Gastroesophageal sphincter (tissue), 4 donors: ENCODE results near the gene ACTBL2. TPM values are rescaled to one million over a fixed set of nuclear protein-coding genes. Genes with fewer than 3 reads are reported as not detected.

ENCODE experiments used
- ATAC-seq: fragments of 150-250 bp; one replicate; pipeline ENCODE4 v1.9.1; 2016; ENCODE audit warnings: mild to moderate bottlenecking, moderate library complexity
- H3K27ac ChIP-seq, 4 donors: fragments of 200-600 bp; sonication (generic) in 3 of 4; 1 replicate in 3 of 4; 2 replicates in 1 of 4; pipeline ENCODE4 v1.5.1; 2016 to 2019
- H3K27me3 ChIP-seq: fragments of 200-600 bp; sonication (generic); one replicate; pipeline ENCODE4 v1.5.1; 2019
- H3K36me3 ChIP-seq, 2 donors: fragments of 200-600 bp; sonication (generic); one replicate each; pipeline ENCODE4 v1.5.1; 2019; ENCODE audit warnings: control low read depth in 1 of 2
- H3K4me1 ChIP-seq, 3 donors: fragments of 200-600 bp; sonication (generic); 1 replicate in 2 of 3; 2 replicates in 1 of 3; pipeline ENCODE4 v1.5.1; 2016 to 2019; ENCODE audit warnings: control low read depth in 2 of 3
- H3K4me3 ChIP-seq, 2 donors: fragments of 200-600 bp; sonication (generic); one replicate each; pipeline ENCODE4 v1.5.1; 2019; ENCODE audit warnings: mild to moderate bottlenecking in 1 of 2, moderate library complexity in 1 of 2
- H3K9me3 ChIP-seq, 3 donors: fragments of 200-600 bp; sonication (generic); one replicate each; pipeline ENCODE4 v1.5.1; 2017 to 2019; ENCODE audit warnings: control low read depth in 2 of 3
- EP300 ChIP-seq: sonication (generic); formaldehyde crosslinking; IDR thresholded peaks from one replicate; pipeline ENCODE4 v1.6.1; 2017; ENCODE audit warnings: antibody characterized with exemption, mild to moderate bottlenecking
- POLR2A ChIP-seq, 2 donors: fragments of 450-650 bp; IDR thresholded peaks; one replicate each; pipeline ENCODE4 v1.6.1; 2017; ENCODE audit warnings: antibody characterized with exemption in 2 of 2, mild to moderate bottlenecking in 2 of 2, moderate library complexity in 1 of 2
- POLR2AphosphoS5 ChIP-seq: sonication (generic); formaldehyde crosslinking; IDR thresholded peaks from one replicate; pipeline ENCODE4 v1.6.1; 2017; ENCODE audit warnings: antibody characterized with exemption
- WGBS, 2 donors: methylation state at CpG; one replicate each; pipeline ENCODE4 v1.1.5; 2018; ENCODE audit warnings: low coverage in 1 of 2; 5-methylcytosine and 5-hydroxymethylcytosine counted together
- total RNA-seq, 4 donors: library from RNA; depleted of rRNA; stranded (reverse); fragments of >200 nt; gene quantifications; one replicate each; pipeline ENCODE4 v1.1.0, GENCODE V29; 2016
- TF ChIP-seq, protein P1 (sequence below), 4 experiments: fragments of 200-600 bp in 2 of 4; fragments of 450-650 bp in 2 of 4; sonication (generic) in 1 of 4; IDR thresholded peaks; one replicate each; pipeline ENCODE4 v1.5.1; 2017 to 2019; ENCODE audit warnings: antibody characterized with exemption in 4 of 4, mild to moderate bottlenecking in 2 of 4, moderate library complexity in 2 of 4

Gene ACTBL2
- total RNA-seq, 4 donors from 2014 or later, result 0.13 to 0.15 TPM; not detected in 2

- Histone ChIP-seq H3K27me3 (no peaks in the 10 kb centered on the region), H3K27ac (no peak overlapping the region), H3K4me3 (no peak overlapping the region), H3K9me3 (no peaks in the 10 kb centered on the region), H3K36me3 (no peaks in the 10 kb centered on the region), H3K4me1 (peaks cover 0 to 8% (median 0%) of the 10 kb centered on the region in 3 donors)
- TF ChIP-seq POLR2A (IDR thresholded peaks at IDR 0.05), result no peak
- no peak for TF ChIP-seq EP300
- TF ChIP-seq POLR2AphosphoS5, result no peak
- TF ChIP-seq, protein P1, sequence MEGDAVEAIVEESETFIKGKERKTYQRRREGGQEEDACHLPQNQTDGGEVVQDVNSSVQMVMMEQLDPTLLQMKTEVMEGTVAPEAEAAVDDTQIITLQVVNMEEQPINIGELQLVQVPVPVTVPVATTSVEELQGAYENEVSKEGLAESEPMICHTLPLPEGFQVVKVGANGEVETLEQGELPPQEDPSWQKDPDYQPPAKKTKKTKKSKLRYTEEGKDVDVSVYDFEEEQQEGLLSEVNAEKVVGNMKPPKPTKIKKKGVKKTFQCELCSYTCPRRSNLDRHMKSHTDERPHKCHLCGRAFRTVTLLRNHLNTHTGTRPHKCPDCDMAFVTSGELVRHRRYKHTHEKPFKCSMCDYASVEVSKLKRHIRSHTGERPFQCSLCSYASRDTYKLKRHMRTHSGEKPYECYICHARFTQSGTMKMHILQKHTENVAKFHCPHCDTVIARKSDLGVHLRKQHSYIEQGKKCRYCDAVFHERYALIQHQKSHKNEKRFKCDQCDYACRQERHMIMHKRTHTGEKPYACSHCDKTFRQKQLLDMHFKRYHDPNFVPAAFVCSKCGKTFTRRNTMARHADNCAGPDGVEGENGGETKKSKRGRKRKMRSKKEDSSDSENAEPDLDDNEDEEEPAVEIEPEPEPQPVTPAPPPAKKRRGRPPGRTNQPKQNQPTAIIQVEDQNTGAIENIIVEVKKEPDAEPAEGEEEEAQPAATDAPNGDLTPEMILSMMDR (IDR thresholded peaks at IDR 0.05), result no peak
- no peak for ATAC-seq
Observed at GRCh38 chr5:57447658-57448057, 35.0 kb downstream of the ACTBL2 start.

GRCh38 chr5:57446966-57447365, 35.6 kb downstream of the ACTBL2 start:
- Histone ChIP-seq H3K9me3 (no peaks in the 10 kb centered on the region), H3K4me3 (no peak overlapping the region), H3K27me3 (no peaks in the 10 kb centered on the region), H3K4me1 (peaks cover 0 to under 1% (median 0%) of the 10 kb centered on the region in 3 donors), H3K36me3 (no peaks in the 10 kb centered on the region), H3K27ac (no peak overlapping the region)
- WGBS, 2 donors, result 63 to 83% methylated on average over 1 to 2 of the region's 2 CpGs
- ATAC-seq, result no peak
- TF ChIP-seq EP300, result no peak
- no peak for TF ChIP-seq POLR2AphosphoS5
- TF ChIP-seq, protein P1 (IDR thresholded peaks at IDR 0.05), result no peak
- no peak for TF ChIP-seq POLR2A (IDR thresholded peaks at IDR 0.05)

DNA sequence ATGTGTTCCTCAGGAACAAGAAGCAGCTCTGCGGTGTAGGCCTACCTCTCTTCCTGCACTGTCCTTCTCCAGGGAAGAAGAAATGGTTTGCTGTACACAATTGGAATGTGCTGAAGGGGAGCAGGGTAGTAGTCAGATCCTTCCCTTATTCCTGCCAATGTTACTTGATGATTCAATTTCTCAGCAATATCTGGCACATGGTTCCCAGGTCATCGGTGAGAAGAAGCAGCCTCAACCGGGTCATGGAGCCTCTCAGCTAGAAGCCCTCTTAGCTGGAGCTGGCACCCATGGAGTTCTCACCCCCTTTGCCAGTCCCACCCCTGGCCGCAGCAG, 36.9 kb downstream of the ACTBL2 start:
- ATAC-seq, result no peak

GRCh38 chr5:57445006-57445704, 37.5 kb downstream of the ACTBL2 start:
- Histone ChIP-seq H3K27ac (no peak overlapping the region), H3K4me3 (no peak overlapping the region), H3K4me1 (no peaks in the 10 kb centered on the region), H3K9me3 (no peaks in the 10 kb centered on the region), H3K36me3 (no peaks in the 10 kb centered on the region), H3K27me3 (no peaks in the 10 kb centered on the region)
- no peak for TF ChIP-seq EP300
- TF ChIP-seq, protein P1 (IDR thresholded peaks at IDR 0.05), result no peak
- TF ChIP-seq POLR2AphosphoS5, result no peak
- no peak for TF ChIP-seq POLR2A (IDR thresholded peaks at IDR 0.05)
- WGBS, 2 donors, result 47 to 68% methylated on average over 4 to 5 of the region's 5 CpGs
- ATAC-seq, result no peak

More for the DNA sequence above, 36.9 kb downstream of the ACTBL2 start:
- WGBS, 2 donors, result 64% methylated on average over 3 of the region's 4 CpGs; no CpG with 5 or more reads in 1 of the 2 donors
- TF ChIP-seq EP300 (no peak), POLR2AphosphoS5 (no peak)
- TF ChIP-seq, protein P1 (IDR thresholded peaks at IDR 0.05), result no peak
- H3K4me1 ChIP-seq, result no peaks in the 10 kb centered on the region
- no peak overlapping the region for H3K4me3 ChIP-seq
- H3K27me3 ChIP-seq, result no peaks in the 10 kb centered on the region
- H3K9me3 ChIP-seq, result no peaks in the 10 kb centered on the region
- H3K36me3 ChIP-seq, result no peaks in the 10 kb centered on the region
- H3K27ac ChIP-seq, result no peak overlapping the region

DNA sequence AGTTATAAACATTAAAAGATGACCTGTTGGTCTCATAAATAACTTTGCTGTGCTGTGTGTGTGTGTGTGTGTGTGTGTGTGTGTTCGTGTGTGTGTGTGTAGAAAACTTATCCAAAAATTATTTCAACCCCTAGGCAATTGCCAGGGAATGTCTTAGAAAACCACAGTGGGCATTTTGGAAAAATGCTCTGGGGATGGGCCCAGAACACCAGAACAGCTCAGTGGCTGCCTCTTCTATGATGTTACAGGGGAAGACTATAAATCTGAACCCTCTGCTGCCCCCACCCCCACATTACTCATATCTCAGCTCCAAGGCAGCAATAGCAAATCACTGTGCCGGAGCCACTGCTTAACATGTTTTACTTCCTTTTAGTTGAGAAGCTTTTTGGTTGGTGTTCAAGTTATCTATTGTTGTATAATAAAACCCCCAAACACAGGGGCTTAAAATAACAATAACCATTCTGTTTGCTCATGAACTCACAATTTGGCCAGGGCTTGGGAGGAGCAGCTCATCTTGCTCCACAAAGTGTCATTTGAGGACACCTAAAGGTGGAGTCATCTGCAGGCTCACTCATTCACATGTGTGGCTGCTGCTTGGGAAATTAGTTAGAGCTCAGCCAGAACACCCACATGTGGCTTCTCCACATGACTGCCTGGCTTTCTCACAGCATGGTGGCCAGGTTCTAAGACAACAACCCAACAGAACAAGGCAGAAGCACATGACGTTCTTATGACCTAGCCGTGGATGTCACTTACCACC, 40.4 kb downstream of the ACTBL2 start:
- TF ChIP-seq, protein P1 (IDR thresholded peaks at IDR 0.05), result no peak
- TF ChIP-seq POLR2A (IDR thresholded peaks at IDR 0.05) (no peak), POLR2AphosphoS5 (no peak), EP300 (no peak)
- no peak overlapping the region for H3K27ac ChIP-seq
- ATAC-seq, result peak; percentile 72
- H3K36me3 ChIP-seq, result no peaks in the 10 kb centered on the region
- no peak overlapping the region for H3K4me3 ChIP-seq
- H3K4me1 ChIP-seq, result no peaks in the 10 kb centered on the region
- no peaks in the 10 kb centered on the region for H3K27me3 ChIP-seq
- 56 to 77% methylated on average over 3 to 4 of the region's 4 CpGs for WGBS, 2 donors
- no peaks in the 10 kb centered on the region for H3K9me3 ChIP-seq
